GM18508 (cell line): ENCODE results near the gene RANBP17.
"Not testable (repeated sequence)": the region's sequence is repeated elsewhere in the genome, so short reads cannot be mapped to it uniquely, and the experiment has no call there.

Experiments used
- ATAC-seq: cut with Tn5 transposase; IDR thresholded peaks from one replicate; pipeline ENCODE4 v1.9.1; 2021; ENCODE audit warnings: moderate number of reproducible peaks; ENCODE audit not compliant: insufficient read depth, unreplicated experiment

Gene RANBP17

DNA sequence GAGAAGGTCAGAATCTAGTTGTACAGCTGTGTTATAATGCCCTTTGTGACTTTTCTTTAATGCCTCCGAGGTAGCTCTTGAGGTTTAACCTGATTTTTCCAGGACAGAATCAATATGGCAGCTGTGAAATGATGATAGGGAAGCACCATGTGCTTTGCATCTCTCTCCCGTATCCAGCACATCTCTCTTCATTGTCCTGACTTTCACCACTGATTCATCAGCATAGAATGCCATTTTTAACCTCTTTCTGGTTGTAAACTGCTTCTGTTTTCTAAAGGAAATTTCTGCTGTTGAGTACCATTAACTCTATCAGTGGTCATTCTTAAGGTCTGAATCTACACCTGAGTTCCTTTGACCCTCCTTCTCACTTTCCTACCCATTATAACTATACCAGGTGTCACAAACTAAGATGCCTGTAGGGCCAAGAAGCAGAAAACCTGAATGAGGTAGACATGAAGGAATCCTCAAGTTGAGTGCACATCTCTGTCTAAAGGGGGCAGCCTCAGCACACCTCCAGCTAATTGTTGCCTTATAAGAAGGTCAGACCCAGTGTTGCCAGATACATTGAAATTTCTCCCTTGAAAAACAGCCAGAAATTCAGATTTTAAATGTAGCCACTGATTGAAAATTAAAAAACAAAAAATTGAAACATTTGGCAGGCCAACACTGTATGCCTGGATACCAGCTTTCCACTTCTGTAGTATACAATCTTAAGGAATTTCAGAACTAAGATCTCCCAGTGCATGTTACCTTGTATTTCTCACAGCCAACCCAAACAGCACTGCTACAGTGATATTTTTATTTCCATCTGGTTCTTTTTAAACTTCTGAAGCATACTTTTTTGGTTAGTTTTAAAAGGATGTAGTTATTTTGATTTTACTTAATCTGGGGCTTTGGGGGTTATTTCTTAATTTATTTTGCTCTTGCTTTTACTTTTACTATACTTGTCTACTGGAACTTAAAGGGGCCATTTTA lies 411.5 kb downstream of the RANBP17 start:
- no peak for ATAC-seq

DNA sequence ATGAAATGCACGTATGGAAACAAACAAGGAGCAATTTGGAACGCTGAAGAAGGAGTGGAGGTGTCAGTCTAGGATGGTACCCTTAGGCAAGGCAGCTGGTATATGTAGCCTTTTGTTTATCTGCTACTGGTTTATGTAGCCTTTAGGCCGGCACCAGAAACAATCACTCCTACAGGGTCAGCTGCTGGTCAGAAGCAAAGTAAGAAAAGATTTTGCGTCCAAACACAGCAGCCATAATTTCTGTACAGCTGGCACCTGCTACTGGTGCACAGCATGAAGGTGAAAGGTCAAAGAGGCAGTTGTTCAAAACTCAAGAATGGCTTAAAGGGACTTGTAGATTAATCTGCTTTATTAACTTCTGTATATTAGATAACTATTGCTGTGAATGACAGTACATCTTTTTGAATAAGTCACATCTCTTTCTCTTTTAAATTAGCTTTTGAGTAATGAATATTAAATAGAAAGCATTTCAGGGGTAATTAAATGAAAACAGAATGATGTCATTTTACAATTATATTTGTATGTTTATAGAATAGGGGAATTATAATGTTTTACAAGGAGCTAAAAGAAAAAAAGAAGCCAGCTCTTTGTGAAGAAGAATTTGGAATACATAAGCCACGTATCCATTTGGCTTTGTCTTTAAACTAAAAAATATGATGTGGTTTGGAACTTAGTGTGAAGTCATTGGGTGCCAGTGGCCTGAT lies 414.2 kb downstream of the RANBP17 start:
- ATAC-seq: no peak

DNA sequence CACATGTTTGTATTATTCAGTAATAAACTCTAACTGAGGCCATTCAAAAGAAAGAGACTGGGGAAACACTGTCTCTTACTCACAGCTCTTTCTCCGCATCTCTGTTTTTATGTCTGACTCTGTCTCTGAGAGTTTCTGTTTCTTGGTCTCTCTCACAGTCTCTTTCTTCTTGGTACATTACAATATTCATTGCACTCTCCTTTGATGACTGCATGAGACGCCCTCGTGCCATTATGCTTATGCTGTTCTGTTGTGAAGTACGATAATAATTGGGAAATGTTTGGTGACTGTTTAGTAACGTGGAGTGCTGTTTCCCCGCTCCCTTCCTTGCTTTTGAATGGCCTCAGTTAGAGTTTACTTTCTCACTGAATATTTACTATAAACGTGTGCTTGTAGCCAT lies 421.9 kb downstream of the RANBP17 start:
- no peak for ATAC-seq

DNA sequence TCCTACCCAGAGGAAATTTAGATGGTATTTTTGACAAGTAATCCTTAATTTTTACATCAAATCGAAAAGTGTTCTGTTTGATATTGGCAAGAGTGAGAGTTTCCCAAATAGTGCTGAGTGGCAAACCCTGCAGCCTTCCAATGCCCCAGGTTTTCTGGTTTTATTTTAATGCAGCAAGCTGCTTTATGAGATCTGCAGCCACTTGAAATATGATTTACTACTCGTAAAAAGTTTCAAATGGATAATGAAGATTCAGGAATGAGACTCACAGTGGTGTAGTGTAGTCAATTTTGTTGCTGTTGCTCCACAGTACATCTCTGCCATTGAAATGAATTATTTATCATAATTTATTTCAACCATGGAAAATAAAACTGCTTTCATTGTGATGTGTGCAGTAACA lies 423.6 kb downstream of the RANBP17 start:
- ATAC-seq: no peak

DNA sequence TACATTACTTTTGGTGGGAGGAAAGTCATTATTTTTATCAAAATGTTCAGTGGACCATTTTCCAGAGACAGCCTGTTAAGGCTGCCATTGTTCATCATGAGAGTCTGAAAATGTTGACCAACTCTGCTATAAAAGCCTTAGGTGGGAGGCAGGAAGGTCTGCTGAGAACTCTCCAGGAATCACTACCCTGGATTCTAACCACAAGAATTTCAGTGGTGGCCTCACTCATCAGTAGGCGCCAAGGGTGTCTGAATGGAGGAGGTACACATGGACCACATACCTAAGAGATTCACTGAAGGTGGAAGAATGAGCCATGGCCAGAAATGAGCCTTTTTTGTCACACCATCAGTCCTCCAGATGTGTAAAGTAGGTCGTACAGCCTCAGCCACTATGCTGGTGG lies 426.2 kb downstream of the RANBP17 start:
- ATAC-seq: no peak

DNA sequence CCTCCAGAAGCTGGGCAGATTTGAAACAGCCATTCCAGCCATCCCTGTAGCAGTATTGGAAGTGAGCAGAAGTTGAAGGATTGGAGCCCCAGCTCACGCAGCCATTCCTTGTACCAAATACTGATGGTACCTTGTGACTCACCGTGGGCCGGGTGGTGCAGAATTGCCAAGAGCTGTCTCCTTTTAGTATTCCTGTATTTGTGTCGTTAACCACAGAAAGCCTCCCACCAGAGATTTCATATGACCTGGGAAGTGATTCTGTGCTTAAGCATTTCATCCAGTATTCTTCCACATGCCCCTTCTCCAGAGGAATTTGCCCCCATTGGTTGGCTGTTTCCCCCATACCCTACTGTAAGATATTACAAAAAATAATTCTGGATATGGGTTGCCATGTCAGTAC lies 429.6 kb downstream of the RANBP17 start:
- no peak for ATAC-seq

DNA sequence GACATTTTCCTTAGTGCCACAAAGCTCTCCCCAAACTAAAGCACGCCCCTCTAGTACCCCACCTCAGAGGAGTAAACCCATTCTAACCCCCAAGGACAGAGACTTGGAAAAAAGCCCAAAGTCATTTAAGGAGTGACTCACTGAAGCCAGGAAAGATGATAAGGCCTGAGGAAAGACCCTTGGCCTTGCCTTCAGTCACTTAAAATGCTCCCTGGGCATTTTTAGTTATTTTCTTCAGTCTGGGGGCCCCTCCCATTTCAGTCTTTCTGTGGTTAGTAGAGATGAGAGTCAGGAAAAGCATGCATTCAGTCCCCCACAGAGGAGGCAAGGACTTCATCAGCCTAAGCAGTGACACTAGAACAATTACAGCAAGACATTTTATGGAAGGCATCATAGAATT lies 433.5 kb downstream of the RANBP17 start:
- ATAC-seq: no peak

DNA sequence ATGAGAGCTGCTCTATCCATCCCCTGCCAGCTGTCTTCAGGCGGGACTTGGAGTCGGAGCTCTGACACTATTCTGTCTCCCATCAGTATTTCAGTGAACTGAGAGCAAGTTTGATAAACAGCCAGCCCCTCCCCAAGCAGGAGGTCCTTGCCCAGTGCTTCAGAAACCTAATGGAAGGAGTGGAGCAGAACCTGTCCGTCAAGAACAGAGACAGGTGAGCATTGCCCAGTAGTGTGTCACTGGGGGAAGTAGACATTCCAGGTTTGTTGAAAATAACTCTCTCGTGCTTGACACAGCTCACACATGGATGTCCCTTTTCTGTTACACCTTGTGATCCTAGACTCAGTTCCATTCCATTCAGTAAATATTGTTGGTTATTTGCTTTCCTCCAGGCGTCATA lies 434.0 kb downstream of the RANBP17 start:
- ATAC-seq: no peak

DNA sequence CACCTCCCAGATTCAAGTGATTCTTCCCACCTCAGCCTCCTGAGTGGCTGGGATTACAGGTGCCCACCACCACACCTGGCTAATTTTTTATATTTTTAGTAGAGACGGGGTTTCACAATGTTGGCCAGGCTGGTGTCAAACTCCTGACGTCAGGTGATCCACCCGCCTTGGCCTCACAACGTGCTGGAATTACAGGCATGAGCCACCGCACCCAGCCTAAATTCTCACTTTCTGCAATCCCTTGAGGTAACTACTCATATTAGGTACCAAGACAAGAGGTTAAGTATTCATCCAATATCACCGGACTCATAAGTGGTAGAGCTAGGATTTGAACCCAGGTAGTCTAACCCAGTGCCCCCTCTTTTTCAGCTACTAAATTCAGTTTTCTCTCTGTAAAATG lies 436.1 kb downstream of the RANBP17 start:
- not testable (repeated sequence) for ATAC-seq

DNA sequence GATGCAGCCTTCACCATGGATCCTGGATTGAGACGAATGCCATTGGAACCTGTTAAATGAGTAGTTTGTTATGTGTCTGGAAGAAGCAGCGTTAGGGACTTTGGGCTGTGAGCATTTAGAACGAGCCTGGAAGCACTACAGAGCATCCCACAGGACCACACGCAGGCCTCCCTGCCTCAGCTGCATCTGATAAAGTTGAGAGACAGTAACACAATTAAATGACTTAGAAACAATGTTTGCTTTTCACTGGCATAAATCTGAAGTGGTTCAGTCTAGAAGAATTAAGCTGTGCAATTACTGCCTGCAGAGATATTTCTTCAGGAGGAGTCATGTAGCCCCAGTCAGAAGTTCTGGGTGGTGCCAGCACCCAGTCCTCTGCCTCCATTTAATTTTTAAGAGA lies 437.4 kb downstream of the RANBP17 start:
- ATAC-seq: no peak

DNA sequence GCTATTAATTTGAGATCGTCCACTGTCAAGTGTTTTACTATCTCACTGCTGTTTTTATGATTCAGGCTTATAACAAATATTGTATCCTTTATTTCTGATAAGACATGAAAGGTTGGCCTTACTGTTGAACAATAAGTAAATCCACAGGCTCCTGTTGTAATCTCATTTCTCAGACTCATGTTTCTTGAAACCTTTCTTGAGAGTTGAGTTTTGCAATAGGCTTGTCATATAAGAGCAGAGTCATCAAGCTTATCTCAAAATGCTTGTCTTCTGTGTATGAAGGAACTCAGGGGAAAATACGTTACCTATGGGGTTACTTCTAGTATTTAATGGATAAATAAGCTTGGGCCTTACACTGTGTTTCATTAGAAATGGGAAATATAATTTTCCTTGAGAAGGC lies 438.0 kb downstream of the RANBP17 start:
- no peak for ATAC-seq

DNA sequence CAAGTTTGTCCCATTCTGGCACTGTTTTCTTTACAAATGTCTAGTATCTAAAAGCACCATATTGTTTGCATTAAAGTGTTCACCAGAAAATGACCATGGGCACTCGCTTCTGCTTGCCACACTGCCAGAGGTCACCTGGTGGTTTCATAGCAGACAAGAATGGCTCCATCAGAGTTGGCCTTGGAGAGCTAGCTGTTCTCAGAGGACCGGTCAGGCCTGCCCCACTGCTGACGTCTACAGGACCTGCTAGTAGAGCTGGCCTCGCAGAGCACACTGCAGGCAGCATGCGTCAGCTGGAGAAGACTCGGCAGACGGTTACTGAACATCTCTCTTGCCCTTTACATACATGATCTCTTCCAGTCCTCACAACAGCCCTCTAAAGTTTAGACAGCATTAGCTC lies 438.5 kb downstream of the RANBP17 start:
- ATAC-seq: no peak

DNA sequence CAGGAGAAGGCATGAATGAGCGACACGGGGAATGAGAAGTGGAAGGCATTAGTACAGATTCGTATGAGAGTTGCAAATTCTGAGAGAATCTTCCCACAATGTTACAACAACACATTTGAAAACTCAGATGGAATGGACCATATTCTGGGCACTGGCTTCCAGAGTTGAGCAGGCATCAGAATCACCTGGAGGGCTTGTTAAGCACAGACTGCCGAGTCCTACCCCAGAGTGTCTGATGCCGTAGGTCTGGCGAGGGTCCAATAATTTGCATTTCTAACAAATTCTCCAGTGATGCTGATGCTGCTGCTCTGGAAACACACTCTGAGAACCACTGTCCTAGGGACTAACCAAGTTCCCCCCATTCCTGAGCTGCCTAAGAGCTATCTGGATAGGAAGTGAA lies 444.3 kb downstream of the RANBP17 start:
- no peak for ATAC-seq

DNA sequence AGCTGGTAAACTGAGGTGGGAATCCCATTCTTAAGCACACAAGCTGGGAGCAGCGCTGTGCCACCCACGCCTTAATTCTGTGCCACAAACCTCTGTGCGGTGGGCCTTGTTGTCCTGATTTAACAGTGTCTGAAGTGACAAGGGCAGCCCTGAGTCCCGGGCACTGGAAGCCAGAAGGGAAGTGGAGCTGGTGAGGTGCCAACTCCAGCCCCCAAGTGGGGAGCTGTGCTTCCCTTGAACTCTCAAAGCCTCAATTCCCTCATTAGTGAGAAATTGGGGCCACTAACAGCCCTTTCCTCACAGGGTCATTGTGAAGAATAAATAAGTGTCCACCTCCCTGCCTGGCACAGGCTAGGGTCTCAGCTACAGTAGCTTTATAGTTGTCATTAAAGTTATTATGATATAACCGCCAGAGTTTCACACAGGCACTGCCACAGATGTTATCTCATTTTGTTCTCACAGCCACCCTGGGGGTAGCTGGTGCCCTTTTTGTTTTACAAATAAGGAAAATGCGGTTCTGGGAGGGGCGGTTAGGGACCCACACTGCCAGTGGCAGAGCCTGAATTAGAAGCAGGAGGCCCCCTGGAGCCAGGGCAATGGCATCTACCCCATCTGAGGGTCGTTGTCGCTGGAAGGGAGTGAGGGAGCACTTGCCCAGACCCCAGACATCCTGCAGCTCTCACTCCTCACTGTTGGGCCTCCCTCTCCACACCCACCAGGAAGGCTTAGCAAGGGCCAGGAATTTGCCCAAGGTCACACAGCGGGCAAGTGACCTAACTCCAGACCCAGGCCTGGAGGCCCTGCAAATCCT lies 445.2 kb downstream of the RANBP17 start:
- no peak for ATAC-seq

DNA sequence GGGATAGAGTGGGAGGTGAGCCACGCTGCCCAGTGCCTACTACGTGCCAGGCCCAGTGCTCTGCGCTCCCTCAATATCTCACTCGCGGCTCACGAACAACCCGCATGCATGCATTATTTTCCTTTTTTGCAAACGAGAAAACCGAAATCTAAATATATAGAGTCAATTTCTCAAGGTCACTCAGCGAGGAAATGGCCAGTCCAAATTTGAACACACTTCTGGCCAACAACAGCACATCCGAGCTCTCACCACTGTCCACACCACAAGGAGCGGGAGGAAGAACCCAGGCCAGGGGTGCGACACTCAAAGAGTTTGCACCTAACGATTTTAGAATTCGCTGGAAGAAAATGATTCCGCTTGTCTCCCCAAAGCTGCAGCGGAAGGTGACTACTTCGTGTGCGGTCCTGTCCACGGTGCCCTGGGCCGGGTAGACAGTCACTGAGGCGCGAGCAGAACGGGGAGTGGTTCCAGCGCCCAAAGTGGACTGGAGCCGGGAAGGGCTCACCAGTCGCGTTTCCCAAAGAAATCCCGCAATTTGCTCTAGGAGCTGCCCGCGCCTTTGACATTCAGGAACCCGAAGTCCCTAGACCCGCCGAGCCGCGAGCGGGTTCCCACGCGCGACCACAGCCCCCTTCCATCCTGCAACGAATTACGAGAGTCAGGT lies 446.1 kb downstream of the RANBP17 start:
- ATAC-seq: no peak

DNA sequence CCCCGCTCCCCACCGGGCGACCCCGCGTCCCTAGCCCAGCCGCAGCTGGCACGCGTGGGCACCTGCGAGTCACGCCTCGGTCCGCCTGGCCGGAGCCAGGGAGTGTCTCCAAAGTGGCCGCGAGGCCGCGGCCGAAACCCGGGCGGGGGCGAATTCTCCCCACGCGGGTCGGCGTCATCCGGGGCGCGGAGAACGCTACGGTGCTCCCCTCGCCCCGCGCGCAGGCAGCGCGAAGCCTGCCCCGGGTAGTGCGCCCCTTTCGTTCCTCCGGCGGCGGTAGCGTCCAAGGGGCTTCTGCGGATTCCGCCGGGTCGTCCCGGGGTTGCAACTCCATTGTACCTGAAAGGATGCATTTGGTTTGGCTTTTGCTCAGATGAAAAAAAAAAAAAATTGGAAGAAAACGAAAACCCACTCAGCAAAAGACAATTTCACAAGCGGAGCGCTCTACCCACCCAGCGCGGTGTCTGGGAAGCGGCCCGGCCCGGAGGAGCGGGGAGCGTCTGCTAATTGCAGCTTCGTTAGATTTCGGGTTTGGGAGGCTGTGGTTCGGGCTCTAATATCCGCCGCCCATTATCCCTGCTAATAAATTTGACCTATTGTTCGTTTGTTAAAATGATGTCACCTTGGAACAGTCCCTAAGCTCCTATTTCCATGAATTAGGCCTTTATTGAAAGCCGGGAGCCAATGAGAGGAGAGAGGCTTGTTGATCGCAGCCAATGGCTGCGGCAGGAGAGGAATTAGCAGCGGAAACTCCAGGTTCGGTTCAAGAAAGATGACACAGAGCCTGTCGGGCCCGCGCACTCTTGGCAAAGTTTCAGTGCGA lies 446.8 kb downstream of the RANBP17 start, which contains the start of gene TLX3:
TLX3 (plus strand) TSS at position 796 of the 823 bp plus-strand sequence. CDS start 118 bp downstream, outside the sequence.
- no peak for ATAC-seq

DNA sequence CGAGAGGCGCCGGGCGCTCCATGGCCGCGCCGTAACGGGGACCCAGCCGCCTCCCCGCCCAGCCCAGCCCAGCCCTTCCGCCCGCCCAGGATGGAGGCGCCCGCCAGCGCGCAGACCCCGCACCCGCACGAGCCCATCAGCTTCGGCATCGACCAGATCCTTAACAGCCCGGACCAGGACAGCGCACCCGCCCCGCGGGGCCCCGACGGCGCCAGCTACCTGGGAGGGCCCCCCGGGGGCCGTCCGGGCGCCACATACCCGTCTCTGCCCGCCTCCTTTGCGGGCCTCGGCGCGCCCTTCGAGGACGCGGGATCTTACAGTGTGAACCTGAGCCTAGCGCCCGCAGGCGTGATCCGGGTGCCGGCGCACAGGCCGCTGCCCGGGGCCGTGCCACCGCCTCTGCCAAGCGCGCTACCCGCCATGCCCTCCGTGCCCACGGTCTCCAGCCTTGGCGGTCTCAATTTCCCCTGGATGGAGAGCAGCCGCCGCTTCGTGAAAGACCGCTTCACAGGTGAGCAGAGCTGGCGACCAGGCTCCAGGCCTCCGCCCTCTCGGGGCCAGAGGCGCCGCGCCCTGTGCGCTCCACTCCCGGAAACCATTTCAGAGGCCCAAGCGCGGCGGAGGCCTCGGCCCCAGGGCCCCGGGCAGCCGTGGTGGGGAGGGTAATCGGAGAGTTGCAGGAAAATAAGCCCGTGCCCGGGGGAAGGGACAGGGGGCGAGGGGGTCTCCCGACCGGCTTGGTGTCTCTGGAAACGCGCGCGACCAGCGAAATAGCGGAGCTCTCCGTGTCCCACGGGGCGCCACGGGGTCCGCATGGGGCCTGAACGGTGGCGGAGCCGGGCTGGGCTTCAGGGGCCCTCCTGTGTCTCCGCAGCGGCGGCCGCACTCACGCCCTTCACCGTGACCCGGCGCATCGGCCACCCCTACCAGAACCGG lies 447.7 kb downstream of the RANBP17 start:
- ATAC-seq: no peak

DNA sequence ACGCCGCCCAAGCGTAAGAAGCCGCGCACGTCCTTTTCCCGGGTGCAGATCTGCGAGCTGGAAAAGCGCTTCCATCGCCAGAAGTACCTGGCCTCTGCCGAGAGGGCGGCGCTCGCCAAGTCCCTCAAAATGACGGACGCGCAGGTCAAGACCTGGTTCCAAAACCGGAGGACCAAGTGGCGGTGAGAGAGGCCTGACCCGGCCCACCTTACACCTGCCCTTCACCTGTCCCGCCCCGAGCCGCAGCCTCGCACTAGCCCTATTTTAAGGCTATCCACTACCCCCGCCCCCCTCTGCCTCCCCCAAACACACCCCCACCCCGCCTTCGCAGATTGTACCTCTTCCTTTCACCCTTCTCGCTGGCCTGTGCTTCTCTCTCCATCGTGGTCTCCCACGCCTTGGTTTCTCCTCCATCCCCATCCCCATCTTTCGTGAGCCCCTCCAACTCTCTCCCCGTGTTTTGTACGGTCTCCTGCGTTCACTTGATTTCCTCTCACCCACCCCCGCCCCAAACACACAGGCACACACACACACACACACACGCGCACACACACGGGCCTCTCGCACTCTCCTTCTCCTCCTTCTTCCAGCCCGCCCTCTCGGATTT lies 448.5 kb downstream of the RANBP17 start:
- ATAC-seq: no peak
